ENCODE data around the gene ARIH2. TPM values are rescaled to one million over a fixed set of nuclear protein-coding genes. Genes with fewer than 3 reads are reported as not detected.

The ARIH2 gene
- total RNA-seq, 1 experiment from 2014 or later: 100 TPM

DNA sequence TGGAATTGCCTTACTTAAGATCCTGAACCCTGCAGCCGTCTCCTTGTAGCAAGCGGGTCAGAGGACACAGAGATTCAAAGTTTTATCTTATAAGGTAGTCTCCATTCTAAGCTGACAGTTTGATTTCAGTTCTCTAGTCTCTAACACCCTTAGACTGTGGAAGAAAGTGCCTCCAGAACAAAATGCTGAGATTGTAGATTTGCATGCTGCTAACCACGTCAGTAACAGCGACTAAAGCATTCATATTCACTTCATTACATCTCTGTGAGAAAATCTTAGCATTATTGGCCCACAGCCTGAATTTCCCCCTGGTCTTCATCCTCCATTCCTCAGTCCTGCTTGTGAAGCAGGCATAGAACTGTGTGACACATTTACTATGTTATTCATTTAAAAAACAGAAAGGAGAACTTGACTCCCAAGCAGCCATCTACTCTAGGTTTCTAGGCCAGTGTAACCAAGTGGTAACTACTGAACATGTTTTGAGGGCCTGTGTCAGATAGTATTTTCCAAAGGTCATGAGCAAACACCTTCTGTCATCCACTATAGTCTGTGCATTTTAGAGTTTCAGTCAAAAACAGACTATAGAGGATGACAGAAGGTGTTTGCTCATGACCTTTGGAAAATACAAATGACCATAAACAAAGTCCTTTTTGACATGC, 27.4 kb downstream of the ARIH2 start:
- Histone ChIP-seq H3K4me3 (no peak overlapping the region), H3K4me1 (no peaks in the 10 kb centered on the region), H3K27ac (no peak overlapping the region), H3K27me3 (no peaks in the 10 kb centered on the region), H3K36me3 (peaks cover 6% of the 10 kb centered on the region; the same call in 1 of the 2 replicates), H3K9me3 (replicated peaks) (no peaks in the 10 kb centered on the region)
- no peak for DNase-seq

DNA sequence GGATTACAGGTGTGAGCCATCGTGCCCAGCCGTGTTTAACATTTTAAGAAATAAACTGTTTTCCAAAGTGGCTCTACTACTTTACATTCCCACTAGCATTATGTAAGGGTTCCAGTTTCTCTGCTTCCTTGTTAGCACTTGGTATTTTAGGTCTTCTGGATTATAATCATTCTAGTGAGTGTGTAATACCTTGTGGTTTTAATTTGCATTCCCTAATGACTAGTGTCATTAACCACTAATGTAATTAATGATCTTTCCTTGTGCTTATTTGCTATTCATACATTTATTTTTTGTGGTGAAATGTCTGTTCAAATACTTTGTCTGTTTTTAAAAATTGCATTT, 30.7 kb downstream of the ARIH2 start:
- DNase-seq: no peak
- H3K27ac ChIP-seq: no peak overlapping the region
- H3K4me3 ChIP-seq: no peak overlapping the region

DNA sequence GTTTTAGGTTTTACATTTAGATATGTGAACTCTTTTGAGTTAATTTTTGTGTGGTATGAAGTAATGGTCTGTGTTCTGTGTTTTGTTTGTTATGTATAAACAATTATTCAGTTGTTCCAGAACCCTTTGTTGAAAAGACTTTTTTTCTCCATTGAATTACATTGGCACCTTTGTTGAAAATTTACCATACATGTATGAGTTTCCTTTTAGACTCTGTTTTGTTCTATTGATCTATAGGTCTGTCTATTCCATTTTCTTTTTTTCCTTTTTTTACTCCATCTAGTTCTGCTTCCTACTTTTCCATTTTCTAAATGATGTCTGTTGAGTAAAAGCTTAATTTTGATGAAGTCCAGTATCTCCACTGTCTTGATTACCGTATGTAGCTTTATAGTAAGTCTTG, 31.4 kb downstream of the ARIH2 start:
- Histone ChIP-seq H3K27me3 (no peaks in the 10 kb centered on the region), H3K9me3 (replicated peaks) (no peaks in the 10 kb centered on the region), H3K36me3 (peaks cover 15% of the 10 kb centered on the region; the same call in 1 of the 2 replicates), H3K4me1 (no peaks in the 10 kb centered on the region), H3K27ac (no peak overlapping the region), H3K4me3 (no peak overlapping the region)
- no peak for DNase-seq

More for the DNA sequence above, 30.7 kb downstream of the ARIH2 start:
- Histone ChIP-seq H3K4me1 (no peaks in the 10 kb centered on the region), H3K36me3 (peaks cover 12% of the 10 kb centered on the region; the same call in 1 of the 2 replicates), H3K9me3 (replicated peaks) (no peaks in the 10 kb centered on the region), H3K27me3 (no peaks in the 10 kb centered on the region)

GRCh38 chr3:48951764-48952163, 33.1 kb downstream of the ARIH2 start:
- peaks cover 12% of the 10 kb centered on the region; the same call in 1 of the 2 replicates for H3K36me3 ChIP-seq
- DNase-seq: no peak
- no peaks in the 10 kb centered on the region for H3K27me3 ChIP-seq
- no peak overlapping the region for H3K27ac ChIP-seq
- H3K4me3 ChIP-seq: no peak overlapping the region
- H3K4me1 ChIP-seq: no peaks in the 10 kb centered on the region
- no peaks in the 10 kb centered on the region for H3K9me3 ChIP-seq (replicated peaks)

DNA sequence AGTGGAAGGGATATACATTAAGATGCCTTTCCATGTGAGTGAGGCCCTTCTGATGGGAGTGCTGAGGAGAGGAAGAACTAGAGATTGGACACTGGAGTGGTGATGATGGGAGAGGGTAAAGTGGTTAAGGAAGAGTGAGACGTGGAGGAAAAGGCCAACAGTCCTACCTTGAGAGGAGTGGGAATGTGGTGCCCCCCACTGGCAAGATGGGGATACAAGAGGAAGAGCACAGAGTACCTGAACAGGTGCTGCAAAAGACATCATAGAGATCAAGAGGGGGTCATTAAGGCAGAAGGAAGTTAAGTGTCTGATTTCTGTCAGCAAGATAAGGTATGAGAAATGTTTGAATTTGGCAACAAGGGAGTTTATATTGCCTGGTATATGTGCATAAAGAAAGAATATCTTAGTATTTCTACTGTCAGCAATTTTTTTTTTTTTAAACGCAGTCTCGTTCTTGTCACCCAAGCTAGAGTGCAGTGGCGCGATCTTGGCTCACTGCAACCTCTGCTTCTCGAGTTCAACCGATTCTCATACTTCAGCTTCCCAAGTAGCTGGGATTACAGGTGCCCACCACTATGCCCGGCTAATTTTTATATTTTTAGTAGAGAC, 34.0 kb downstream of the ARIH2 start:
- H3K27ac ChIP-seq: no peak overlapping the region
- no peak overlapping the region for H3K4me3 ChIP-seq
- H3K27me3 ChIP-seq: no peaks in the 10 kb centered on the region
- no peaks in the 10 kb centered on the region for H3K9me3 ChIP-seq (replicated peaks)
- H3K36me3 ChIP-seq: peaks cover 12% of the 10 kb centered on the region; the same call in 1 of the 2 replicates
- DNase-seq: peak; percentile 17 to 44
- no peaks in the 10 kb centered on the region for H3K4me1 ChIP-seq

DNA sequence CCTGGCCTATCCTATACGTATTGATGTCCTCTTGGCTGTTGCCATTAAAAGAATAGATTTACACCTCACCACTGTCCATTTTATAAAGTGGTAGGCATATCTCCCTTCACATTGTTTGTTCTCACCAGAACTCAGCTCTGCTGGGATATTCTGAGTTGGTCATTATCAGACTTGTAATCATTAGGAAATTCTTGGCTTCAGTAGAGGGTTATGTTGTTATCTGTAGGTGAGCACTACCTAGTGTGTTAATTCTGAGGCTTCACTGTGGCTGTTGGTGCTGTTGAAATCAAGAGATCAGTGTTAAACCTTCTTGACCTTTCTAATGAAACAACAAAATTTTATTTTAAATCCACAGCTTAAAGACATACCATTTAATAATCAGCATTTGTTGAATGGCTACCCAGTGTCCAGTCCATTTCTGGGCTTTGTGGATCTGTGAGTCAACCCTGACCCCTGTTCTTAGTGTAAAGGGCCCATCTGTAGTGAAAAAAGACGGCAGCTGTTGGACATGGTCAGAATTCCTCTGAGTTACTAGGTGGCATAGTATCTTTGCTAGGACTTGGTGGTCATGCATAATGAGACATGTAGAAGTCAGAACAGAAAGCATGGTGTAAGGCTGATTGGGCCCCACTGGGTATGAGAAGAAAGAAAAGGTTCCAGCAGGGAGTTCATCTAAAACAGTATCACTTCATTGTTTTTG, 38.5 kb downstream of the ARIH2 start:
- no peaks in the 10 kb centered on the region for H3K4me1 ChIP-seq
- H3K27ac ChIP-seq: no peak overlapping the region
- DNase-seq: peak in 1 of 2 experiments; percentile 16
- H3K9me3 ChIP-seq (replicated peaks): no peaks in the 10 kb centered on the region
- no peak overlapping the region for H3K4me3 ChIP-seq
- H3K27me3 ChIP-seq: no peaks in the 10 kb centered on the region
- H3K36me3 ChIP-seq: peaks cover 16% of the 10 kb centered on the region; the same call in 1 of the 2 replicates

DNA sequence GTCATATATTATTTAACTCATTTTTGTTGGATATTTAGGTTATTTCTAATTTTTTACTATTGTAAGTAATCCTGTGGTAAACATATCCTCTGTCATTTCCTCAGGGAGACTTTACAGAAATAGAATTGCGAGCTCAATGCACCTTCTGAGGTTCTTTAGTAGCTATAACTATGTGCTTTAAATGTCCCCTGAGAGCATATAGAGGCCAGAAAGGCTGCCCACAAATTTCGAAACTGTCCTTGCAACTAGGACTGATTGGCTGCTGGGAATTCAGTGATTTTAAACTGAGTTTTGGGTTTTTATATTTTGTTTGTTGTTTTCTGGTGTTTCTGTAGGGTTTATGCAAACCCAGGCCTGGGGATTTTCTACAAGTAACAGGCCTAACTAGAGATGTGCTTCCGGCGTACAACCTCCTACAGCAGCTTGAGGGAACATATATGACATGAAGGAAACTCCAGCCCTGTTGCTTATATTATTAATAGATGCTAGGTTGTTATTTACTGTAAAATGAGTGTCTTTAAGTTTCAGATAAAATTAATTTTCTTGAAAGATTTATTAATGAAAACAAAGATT, 42.3 kb downstream of the ARIH2 start:
- no peak for DNase-seq
- Histone ChIP-seq H3K9me3 (replicated peaks) (no peaks in the 10 kb centered on the region), H3K36me3 (peaks cover 21% of the 10 kb centered on the region; the same call in 1 of the 2 replicates), H3K27ac (no peak overlapping the region), H3K4me1 (no peaks in the 10 kb centered on the region), H3K4me3 (no peak overlapping the region), H3K27me3 (no peaks in the 10 kb centered on the region)

DNA sequence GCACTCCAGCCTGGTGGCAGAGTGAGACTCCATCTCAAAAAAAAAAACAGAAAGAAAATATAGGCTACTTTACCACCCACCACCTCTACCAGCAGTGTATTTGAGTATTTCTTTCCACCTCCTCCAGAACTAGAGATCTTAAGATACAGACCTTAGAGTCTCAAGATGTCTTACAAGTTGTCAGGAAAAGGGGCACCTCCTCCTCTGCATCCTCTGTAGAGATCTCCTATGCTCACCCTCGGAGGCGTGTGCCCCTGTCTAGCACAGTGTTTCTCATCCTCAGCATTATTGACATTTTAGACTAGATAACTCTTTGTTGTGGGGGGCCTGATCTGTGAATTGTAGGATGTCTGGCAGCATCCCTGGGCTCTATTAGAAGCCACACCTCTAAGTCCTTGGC, 43.7 kb downstream of the ARIH2 start:
- DNase-seq: no peak
- no peaks in the 10 kb centered on the region for H3K4me1 ChIP-seq
- H3K36me3 ChIP-seq: peaks cover 27% of the 10 kb centered on the region; the same call in 1 of the 2 replicates
- H3K9me3 ChIP-seq (replicated peaks): no peaks in the 10 kb centered on the region
- H3K27me3 ChIP-seq: no peaks in the 10 kb centered on the region
- H3K27ac ChIP-seq: no peak overlapping the region
- H3K4me3 ChIP-seq: no peak overlapping the region

DNA sequence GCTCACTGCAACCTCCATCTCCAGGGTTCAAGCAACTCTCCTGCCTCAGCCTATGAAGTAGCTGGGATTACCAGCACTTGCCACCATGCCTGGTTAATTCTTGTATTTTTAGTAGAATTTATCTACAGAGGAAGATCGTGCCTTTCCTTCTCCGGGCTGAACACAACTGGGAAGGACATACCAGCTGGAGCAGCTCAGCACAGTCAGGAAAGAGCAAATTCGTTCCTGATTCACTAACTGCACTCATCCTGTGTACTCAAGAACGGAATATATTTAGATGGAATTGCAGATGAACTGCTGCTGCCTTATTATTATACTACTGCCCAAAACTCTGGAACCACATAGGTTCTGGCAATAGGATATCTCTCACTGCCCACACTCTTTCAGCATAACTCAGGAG, 44.3 kb downstream of the ARIH2 start:
- Histone ChIP-seq H3K4me3 (no peak overlapping the region), H3K36me3 (peaks cover 26% of the 10 kb centered on the region; the same call in 1 of the 2 replicates), H3K4me1 (no peaks in the 10 kb centered on the region), H3K27ac (no peak overlapping the region), H3K27me3 (no peaks in the 10 kb centered on the region), H3K9me3 (replicated peaks) (no peaks in the 10 kb centered on the region)
- no peak for DNase-seq

DNA sequence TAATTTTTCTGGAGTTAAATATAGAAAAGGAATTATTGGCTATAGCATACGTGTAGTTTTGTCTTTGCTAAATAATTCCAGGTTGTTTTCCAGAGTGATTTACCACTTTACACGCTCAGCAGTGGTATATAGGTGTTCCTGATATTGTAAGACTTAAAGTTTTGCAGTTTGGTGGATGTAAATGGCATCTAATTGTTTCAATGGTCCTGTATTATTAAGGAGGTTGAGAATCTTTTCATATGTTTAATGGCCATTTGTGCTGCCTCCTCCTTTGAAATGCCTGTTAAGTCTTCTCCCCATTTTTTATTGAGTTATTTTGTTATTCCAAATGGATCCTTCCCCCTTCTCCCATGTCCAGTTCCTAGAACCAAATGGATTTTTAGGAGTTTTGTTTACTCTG, 44.9 kb downstream of the ARIH2 start:
- Histone ChIP-seq H3K36me3 (peaks cover 23% of the 10 kb centered on the region; the same call in 1 of the 2 replicates), H3K9me3 (replicated peaks) (no peaks in the 10 kb centered on the region), H3K27me3 (no peaks in the 10 kb centered on the region), H3K4me3 (no peak overlapping the region), H3K4me1 (no peaks in the 10 kb centered on the region), H3K27ac (no peak overlapping the region)
- no peak for DNase-seq

GRCh38 chr3:48966367-48966766, 47.7 kb downstream of the ARIH2 start:
- no peak overlapping the region for H3K4me3 ChIP-seq
- peaks cover 36% of the 10 kb centered on the region for H3K36me3 ChIP-seq
- H3K4me1 ChIP-seq: no peaks in the 10 kb centered on the region
- no peaks in the 10 kb centered on the region for H3K9me3 ChIP-seq (replicated peaks)
- no peak overlapping the region for H3K27ac ChIP-seq
- DNase-seq: no peak
- no peaks in the 10 kb centered on the region for H3K27me3 ChIP-seq

- H3K27me3 ChIP-seq: no peaks in the 10 kb centered on the region
- H3K4me1 ChIP-seq: no peaks in the 10 kb centered on the region
- H3K36me3 ChIP-seq: peaks cover 42% of the 10 kb centered on the region
- H3K4me3 ChIP-seq: no peak overlapping the region
- H3K27ac ChIP-seq: no peak overlapping the region
- no peak for DNase-seq
- H3K9me3 ChIP-seq (replicated peaks): no peaks in the 10 kb centered on the region
These were observed 48.3 kb downstream of the ARIH2 start for GRCh38 chr3:48966876-48967361.

DNA sequence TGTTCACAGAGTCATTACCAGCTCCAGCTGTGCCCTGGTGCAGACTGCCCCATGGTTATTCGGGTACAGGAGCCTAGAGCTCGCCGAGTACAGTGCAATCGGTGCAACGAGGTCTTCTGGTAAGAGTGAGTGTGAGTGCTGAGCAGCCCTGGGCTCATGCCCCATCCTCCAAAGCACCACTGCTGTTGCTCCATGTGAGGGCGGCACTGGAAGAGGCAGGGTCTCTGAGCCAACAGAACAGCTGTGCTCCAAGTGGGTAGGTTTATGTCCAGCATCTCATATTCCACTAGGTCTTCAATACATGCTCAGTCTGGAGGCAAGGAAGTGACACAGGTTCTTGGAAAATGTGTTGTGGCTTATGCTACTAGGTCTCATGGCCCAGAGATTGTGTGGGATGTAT, 51.9 kb downstream of the ARIH2 start:
- Histone ChIP-seq H3K27me3 (no peaks in the 10 kb centered on the region), H3K27ac (no peak overlapping the region), H3K4me1 (no peaks in the 10 kb centered on the region), H3K9me3 (replicated peaks) (no peaks in the 10 kb centered on the region), H3K36me3 (peaks cover 50% of the 10 kb centered on the region), H3K4me3 (no peak overlapping the region)
- DNase-seq: peak in 1 of 2 experiments; percentile 28

DNA sequence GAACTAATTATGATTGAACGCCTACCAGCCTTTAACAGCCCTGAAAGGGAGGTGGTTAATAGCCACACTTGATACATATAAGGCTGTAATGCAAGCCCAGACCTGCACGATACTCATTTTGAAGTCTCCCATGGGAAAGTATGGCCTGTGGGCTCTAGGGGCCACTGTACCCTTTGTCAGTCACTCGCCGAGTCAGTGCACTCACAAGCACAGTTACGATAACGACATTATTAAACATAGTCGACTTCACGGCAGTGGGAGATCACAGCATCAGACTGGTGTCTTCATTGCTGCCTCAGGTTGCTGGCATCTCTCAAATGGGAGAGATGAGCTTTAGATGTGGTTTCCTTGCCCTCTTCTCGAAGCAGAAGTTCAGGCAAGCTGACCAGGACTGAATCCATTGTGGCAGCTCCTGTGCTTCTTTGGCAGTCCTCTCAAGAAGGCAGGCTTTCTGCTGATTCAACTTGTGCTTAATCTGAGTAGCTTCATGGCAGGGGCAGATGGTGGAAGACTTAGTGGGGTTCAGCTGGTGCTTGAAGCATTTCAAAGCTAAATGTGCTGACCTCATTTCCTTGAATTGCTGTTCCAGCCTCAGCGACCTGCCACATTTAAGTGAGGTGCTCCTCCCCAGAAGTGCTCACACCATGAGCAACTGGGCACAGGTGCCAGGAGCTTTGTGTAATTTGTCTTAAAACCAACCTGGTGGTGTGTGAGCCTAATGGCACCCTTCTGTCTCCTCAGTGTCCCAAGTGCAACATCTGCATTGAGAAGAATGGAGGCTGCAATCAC, 55.6 kb downstream of the ARIH2 start:
- H3K9me3 ChIP-seq (replicated peaks): no peaks in the 10 kb centered on the region
- H3K36me3 ChIP-seq: peaks cover 52% of the 10 kb centered on the region
- H3K4me1 ChIP-seq: no peaks in the 10 kb centered on the region
- no peak overlapping the region for H3K27ac ChIP-seq
- DNase-seq: no peak
- no peaks in the 10 kb centered on the region for H3K27me3 ChIP-seq
- no peak overlapping the region for H3K4me3 ChIP-seq

Measured in SJCRH30 (cell line).